Heart left ventricle (tissue), 16 donors: ENCODE measurements around the gene MGAT4A. TPM values are rescaled to one million over a fixed set of nuclear protein-coding genes. Genes with fewer than 3 reads are reported as not detected.

Experiments used
- ATAC-seq, 4 donors: fragments of 200-7000 bp; cut with Tn5 transposase; one replicate each; pipeline ENCODE4 v1.9.1; 2020 to 2022; ENCODE audit warnings: moderate library complexity in 4 of 4, mild to moderate bottlenecking in 3 of 4, moderate number of reproducible peaks in 1 of 4
- DNase-seq, 5 donors: peaks; one replicate each; pipeline ENCODE4 v3.0.0-alpha.2; 2020
- H3K27ac ChIP-seq, 12 donors: fragments of 200-600 bp; sonication (generic) in 4 of 12; one replicate each; pipeline versions ENCODE4 v1.5.0 to v1.8.0; 2016 to 2022; ENCODE audit warnings: mild to moderate bottlenecking in 2 of 12
- H3K27me3 ChIP-seq, 9 donors: fragments of 200-600 bp; sonication (generic) in 2 of 9; one replicate each; pipeline versions ENCODE4 v1.5.1 to v1.8.0; 2016 to 2022; ENCODE audit warnings: mild to moderate bottlenecking in 3 of 9
- H3K36me3 ChIP-seq, 9 donors: fragments of 200-600 bp; sonication (generic) in 2 of 9; one replicate each; pipeline versions ENCODE4 v1.5.0 to v1.8.0; 2018 to 2022; ENCODE audit warnings: mild to moderate bottlenecking in 2 of 9
- H3K4me1 ChIP-seq, 12 donors: fragments of 200-600 bp; sonication (generic) in 4 of 12; one replicate each; pipeline versions ENCODE4 v1.5.0 to v1.8.0; 2016 to 2022; ENCODE audit warnings: mild to moderate bottlenecking in 3 of 12
- H3K4me3 ChIP-seq, 12 donors: fragments of 200-600 bp; sonication (generic) in 4 of 12; one replicate each; pipeline versions ENCODE4 v1.5.0 to v1.8.0; 2017 to 2022; ENCODE audit warnings: mild to moderate bottlenecking in 9 of 12, moderate library complexity in 4 of 12
- H3K9me3 ChIP-seq, 12 donors: fragments of 200-600 bp; sonication (generic) in 4 of 12; one replicate each; pipeline versions ENCODE4 v1.5.0 to v1.8.0; 2016 to 2022; ENCODE audit warnings: mild to moderate bottlenecking in 1 of 12
- CTCF ChIP-seq, 12 donors: fragments of 200-600 bp; sonication (generic) in 4 of 12; IDR thresholded peaks; one replicate each; pipeline versions ENCODE4 v1.5.0 to v1.8.0; 2018 to 2022; ENCODE audit warnings: antibody characterized with exemption in 12 of 12, mild to moderate bottlenecking in 5 of 12
- POLR2A ChIP-seq, 2 donors: fragments of 450-650 bp; IDR thresholded peaks; one replicate each; pipeline ENCODE4 v1.6.1; 2017; ENCODE audit warnings: antibody characterized with exemption in 2 of 2, mild to moderate bottlenecking in 2 of 2, moderate library complexity in 2 of 2
- WGBS, 4 donors: extraction: QIAGEN DNeasy Blood & Tissue Kit in 2 of 4; methylation state at CpG; one replicate each; pipeline versions ENCODE4 v1.1.5 to v1.1.7; 2013 to 2018; 5-methylcytosine and 5-hydroxymethylcytosine counted together
- intact Hi-C, 10 donors: fragments of 100-400 bp; cut with DNase I; formaldehyde crosslinking; loops; one replicate each; pipeline versions ENCODE4 v1.11.1 to v1.14.2; 2022
- polyA plus RNA-seq, 2 donors: library from polyadenylated mRNA; stranded (reverse); fragments of 200-250 nt; gene quantifications; one replicate each; pipeline ENCODE4 v1.2.3, GENCODE V29; 2013
- total RNA-seq, 9 donors: library from RNA; depleted of rRNA in 2 of 9; stranded (reverse); fragments of >200 nt in 2 of 9; fragmentation: NEBNext Ultra II Directional in 3 of 9; extraction: Animal tissue kit (Norgen Biotek cat#: 25700) in 3 of 9; gene quantifications; one replicate each; pipeline versions ENCODE4 v1.1.0 to v1.2.4, GENCODE V29; 2016 to 2023
- donor health status: ischemic (EF 13 %, LVEDD 7.1; RV severe dilation, severe dysfunction).
- donor health status: healthy with polysubstance abuse.
- donor health status: DM: no; HTN: yes; CAD: no.
- donor health status: DM: no; HTN: no; CAD: no.
- donor health status: ischemic (EF 25% LVEDD 6.9; RV normal size, moderate dysfunction).
- donor health status: ischemic (EF 25% LVEDD 5.7; RV mildly dilated, moderate dysfunction).
- donor health status: healthy.
- donor health status: DM: yes; HTN: yes; CAD: no.
- donor health status: ischemic (EF 35%, LVEDD 5.7; RV mildly dilated, moderate dysfunction).
- donor health status: nonischemic (EF 11% LVEDD 7.7; RV severe dilation, severe dysfunction).
- donor health status: DM: yes; HTN: yes; CAD: no.
- donor health status: PGD.
- donor health status: ischemic (EF 29% LVEDD 5.4; RV normal size, mild dysfunction).
- donor health status: nonischemic (EF 23%, LVEDD 6.1; RV moderate dilation, normal function).

The MGAT4A gene
- total and polyA plus RNA-seq, 11 donors, result 4.2 to 45.0 (median 17.7) TPM

- Histone ChIP-seq H3K36me3 (peaks cover 0 to 8% (median 0%) of the 10 kb centered on the region in 9 donors), H3K4me1 (peaks cover 6 to 84% (median 56%) of the 10 kb centered on the region in 12 donors), H3K27me3 (no peaks in the 10 kb centered on the region), H3K9me3 (no peaks in the 10 kb centered on the region), H3K27ac (peak overlapping the region in 11 of 12 donors; percentile 63 to 83 (median 68)), H3K4me3 (no peak overlapping the region)
- 50 to 71% (median 66%) methylated on average over 5 of the region's 5 CpGs for WGBS, 4 donors
- ATAC-seq (peak in 3 of 4 donors; percentile 23 to 66 (median 60)), DNase-seq (peak in 2 of 5 donors; percentile 40 to 41)
- intact Hi-C loops, result no loop called here
- TF ChIP-seq POLR2A (IDR thresholded peaks at IDR 0.05), result no peak
- TF ChIP-seq CTCF (IDR thresholded peaks at IDR 0.05), result no peak
These were observed 27.2 kb downstream of the MGAT4A start for GRCh38 chr2:98703738-98704137.

- ATAC-seq (no peak), DNase-seq (no peak)
- TF ChIP-seq CTCF (IDR thresholded peaks at IDR 0.05) (no peak), POLR2A (IDR thresholded peaks at IDR 0.05) (no peak)
- Histone ChIP-seq H3K4me3 (peak overlapping the region in 6 of 12 donors; percentile 1 to 37 (median 8)), H3K9me3 (no peaks in the 10 kb centered on the region), H3K4me1 (peaks cover 6 to 85% (median 56%) of the 10 kb centered on the region in 12 donors), H3K36me3 (peaks cover 0 to 8% (median 0%) of the 10 kb centered on the region in 9 donors), H3K27ac (peak overlapping the region in 11 of 12 donors; percentile 63 to 83 (median 68)), H3K27me3 (no peaks in the 10 kb centered on the region)
- WGBS, 4 donors, result 24 to 42% (median 28%) methylated on average over 6 of the region's 6 CpGs
- intact Hi-C loops, result no loop called here
These were observed 27.9 kb downstream of the MGAT4A start for GRCh38 chr2:98702858-98703620.

- H3K36me3 ChIP-seq, result peaks cover 0 to 8% (median 0%) of the 10 kb centered on the region in 9 donors
- no peaks in the 10 kb centered on the region for H3K9me3 ChIP-seq
- ATAC-seq (peak; percentile 57 to 80 (median 70)), DNase-seq (peak in 4 of 5 donors; percentile 29 to 76 (median 56))
- intact Hi-C loops, result no loop called here
- H3K27ac ChIP-seq, result peak overlapping the region; percentile 28 to 83 (median 68)
- no peaks in the 10 kb centered on the region for H3K27me3 ChIP-seq
- H3K4me1 ChIP-seq, result peaks cover 6 to 83% (median 56%) of the 10 kb centered on the region in 12 donors
- TF ChIP-seq POLR2A (IDR thresholded peaks at IDR 0.05) (no peak), CTCF (IDR thresholded peaks at IDR 0.05) (no peak)
- peak overlapping the region in 4 of 12 donors; percentile 1 to 37 (median 11) for H3K4me3 ChIP-seq
- WGBS, 4 donors, result 30 to 38% (median 36%) methylated on average over 8 of the region's 8 CpGs
These were observed 28.7 kb downstream of the MGAT4A start for GRCh38 chr2:98702127-98702802.

GRCh38 chr2:98701230-98701629, 29.7 kb downstream of the MGAT4A start:
- H3K4me1 ChIP-seq, result peaks cover 6 to 81% (median 54%) of the 10 kb centered on the region in 12 donors
- H3K9me3 ChIP-seq, result no peaks in the 10 kb centered on the region
- peaks cover 0 to 8% (median 0%) of the 10 kb centered on the region in 9 donors for H3K36me3 ChIP-seq
- peak overlapping the region; percentile 28 to 83 (median 68) for H3K27ac ChIP-seq
- H3K4me3 ChIP-seq, result no peak overlapping the region
- peak; percentile 44 to 72 (median 58) for ATAC-seq
- no peak for TF ChIP-seq CTCF (IDR thresholded peaks at IDR 0.05)
- no peak for TF ChIP-seq POLR2A (IDR thresholded peaks at IDR 0.05)
- 7 to 28% (median 19%) methylated on average over 1 of the region's 1 CpG for WGBS, 4 donors
- DNase-seq, result no peak
- H3K27me3 ChIP-seq, result no peaks in the 10 kb centered on the region
- intact Hi-C loops, result no loop called here
